DND-41 (cell line): ENCODE results near the gene NEGR1.

Experiments
- ATAC-seq: fragments of 200-7000 bp; cut with Tn5 transposase; 3 replicates; pipeline ENCODE4 v1.9.1; 2021; ENCODE audit warnings: low read depth; ENCODE audit not compliant: insufficient read depth
- DNase-seq: peaks from one replicate; pipeline ENCODE4 v3.0.0-alpha.2; 2020
- H2AFZ ChIP-seq: 2 replicates; pipeline ENCODE4 v1.6.0; 2012; ENCODE audit warnings: low read depth, low read length
- H3K27ac ChIP-seq: 2 replicates; pipeline ENCODE4 v1.5.1; 2012; ENCODE audit warnings: low read length, inconsistent platforms
- H3K27me3 ChIP-seq: fragments of 200-600 bp; sonication (generic); 2 replicates; pipeline ENCODE4 v1.6.0; 2012; ENCODE audit warnings: low read length, mild to moderate bottlenecking, inconsistent platforms; ENCODE audit not compliant: insufficient read depth, poor library complexity
- H3K36me3 ChIP-seq: 2 replicates; pipeline ENCODE4 v1.5.1; 2012; ENCODE audit warnings: low read length, inconsistent platforms; ENCODE audit not compliant: insufficient read depth
- H3K4me1 ChIP-seq: 2 replicates; pipeline ENCODE4 v1.5.1; 2012; ENCODE audit warnings: mild to moderate bottlenecking, low read length; ENCODE audit not compliant: insufficient read depth
- H3K4me2 ChIP-seq: 2 replicates; pipeline ENCODE4 v1.6.0; 2012; ENCODE audit warnings: mild to moderate bottlenecking, moderate library complexity, low read length, inconsistent platforms; ENCODE audit not compliant: insufficient read depth
- H3K4me3 ChIP-seq, 2 experiments: fragments of 200-600 bp in 1 of 2; shearing (Covaris generic) in 1 of 2; 2 replicates each; pipeline ENCODE4 v1.5.1; 2012 to 2016; ENCODE audit warnings: inconsistent platforms in 2 of 2, low read length in 2 of 2, mild to moderate bottlenecking in 2 of 2, low read depth in 1 of 2, moderate library complexity in 1 of 2
- H3K79me2 ChIP-seq: 2 replicates; pipeline ENCODE4 v1.6.0; 2012; ENCODE audit warnings: low read length, inconsistent platforms; ENCODE audit not compliant: insufficient read depth
- H3K9ac ChIP-seq: 2 replicates; pipeline ENCODE4 v1.6.0; 2012; ENCODE audit warnings: low read depth, mild to moderate bottlenecking, inconsistent platforms, low read length, moderate library complexity
- H3K9me3 ChIP-seq: 2 replicates; pipeline ENCODE4 v1.5.1; 2012; ENCODE audit warnings: low read length, moderate library complexity, mild to moderate bottlenecking, inconsistent platforms; ENCODE audit not compliant: insufficient read depth, severe bottlenecking
- H4K20me1 ChIP-seq: 2 replicates; pipeline ENCODE4 v1.6.0; 2012; ENCODE audit warnings: low read length; ENCODE audit not compliant: insufficient read depth
- EZH2 ChIP-seq: IDR thresholded peaks from 3 replicates; pipeline ENCODE4 v1.6.1; 2012; ENCODE audit warnings: borderline replicate concordance, low read depth, mild to moderate bottlenecking, moderate library complexity, low read length, inconsistent platforms; ENCODE audit not compliant: severe bottlenecking
- TF ChIP-seq, protein P1 (sequence below): IDR thresholded peaks from 2 replicates; pipeline ENCODE4 v1.5.1; 2012; ENCODE audit warnings: borderline replicate concordance, low read length, moderate library complexity, mild to moderate bottlenecking; ENCODE audit not compliant: poor library complexity, severe bottlenecking; ENCODE audit errors: extremely low read depth

The NEGR1 gene

DNA sequence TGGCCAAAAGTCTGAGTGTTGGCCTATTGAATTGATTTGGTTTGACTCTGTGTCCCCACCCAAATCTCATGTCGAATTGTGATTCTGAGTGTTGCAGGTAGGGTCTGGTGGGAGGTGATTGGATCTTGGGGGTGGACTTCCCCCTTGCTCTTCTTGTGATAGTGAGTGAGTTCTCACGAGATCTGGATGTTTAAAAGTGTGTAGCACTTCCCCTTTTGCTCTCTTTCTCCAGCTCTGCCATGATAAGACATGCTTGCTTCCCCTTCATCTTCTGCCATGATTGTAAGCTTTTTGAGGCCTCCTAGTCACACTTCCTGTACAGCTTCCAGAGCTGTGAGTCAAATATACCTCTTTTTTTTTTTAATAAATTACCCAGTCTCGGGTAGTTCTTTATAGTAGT lies 904.5 kb downstream of the NEGR1 start:
- H4K20me1 ChIP-seq: no peaks in the 10 kb centered on the region
- H2AFZ ChIP-seq: no peak overlapping the region
- no peaks in the 10 kb centered on the region for H3K27me3 ChIP-seq
- no peak overlapping the region for H3K9ac ChIP-seq
- no peaks in the 10 kb centered on the region for H3K9me3 ChIP-seq
- no peaks in the 10 kb centered on the region for H3K4me1 ChIP-seq
- TF ChIP-seq, protein P1, sequence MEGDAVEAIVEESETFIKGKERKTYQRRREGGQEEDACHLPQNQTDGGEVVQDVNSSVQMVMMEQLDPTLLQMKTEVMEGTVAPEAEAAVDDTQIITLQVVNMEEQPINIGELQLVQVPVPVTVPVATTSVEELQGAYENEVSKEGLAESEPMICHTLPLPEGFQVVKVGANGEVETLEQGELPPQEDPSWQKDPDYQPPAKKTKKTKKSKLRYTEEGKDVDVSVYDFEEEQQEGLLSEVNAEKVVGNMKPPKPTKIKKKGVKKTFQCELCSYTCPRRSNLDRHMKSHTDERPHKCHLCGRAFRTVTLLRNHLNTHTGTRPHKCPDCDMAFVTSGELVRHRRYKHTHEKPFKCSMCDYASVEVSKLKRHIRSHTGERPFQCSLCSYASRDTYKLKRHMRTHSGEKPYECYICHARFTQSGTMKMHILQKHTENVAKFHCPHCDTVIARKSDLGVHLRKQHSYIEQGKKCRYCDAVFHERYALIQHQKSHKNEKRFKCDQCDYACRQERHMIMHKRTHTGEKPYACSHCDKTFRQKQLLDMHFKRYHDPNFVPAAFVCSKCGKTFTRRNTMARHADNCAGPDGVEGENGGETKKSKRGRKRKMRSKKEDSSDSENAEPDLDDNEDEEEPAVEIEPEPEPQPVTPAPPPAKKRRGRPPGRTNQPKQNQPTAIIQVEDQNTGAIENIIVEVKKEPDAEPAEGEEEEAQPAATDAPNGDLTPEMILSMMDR: no peak
- no peak for TF ChIP-seq EZH2
- no peak overlapping the region for H3K4me3 ChIP-seq
- DNase-seq (no peak), ATAC-seq (no peak)
- H3K79me2 ChIP-seq: no peaks in the 10 kb centered on the region
- H3K4me2 ChIP-seq: no peak overlapping the region
- no peak overlapping the region for H3K27ac ChIP-seq
- H3K36me3 ChIP-seq: no peaks in the 10 kb centered on the region

DNA sequence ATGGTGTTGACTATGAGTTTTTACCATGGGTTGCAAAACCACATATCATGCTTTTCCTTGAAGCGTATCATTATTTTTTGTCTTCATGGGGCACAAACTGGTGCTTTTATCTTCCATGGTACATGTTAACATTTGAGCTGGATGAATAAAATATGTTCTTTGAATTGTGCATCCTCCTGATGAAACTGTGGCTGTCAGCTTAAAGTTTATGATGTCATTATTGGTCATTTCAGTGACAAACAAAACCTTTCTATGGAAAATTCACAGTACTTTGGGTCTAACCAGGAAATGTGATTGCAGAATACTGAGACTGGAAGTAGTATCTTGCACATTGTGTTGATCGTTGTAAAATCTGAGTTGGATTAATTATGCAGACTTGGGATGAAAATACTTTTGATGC lies 909.8 kb downstream of the NEGR1 start:
- no peak overlapping the region for H3K4me3 ChIP-seq
- TF ChIP-seq EZH2: no peak
- TF ChIP-seq, protein P1: no peak
- H2AFZ ChIP-seq: no peak overlapping the region

DNA sequence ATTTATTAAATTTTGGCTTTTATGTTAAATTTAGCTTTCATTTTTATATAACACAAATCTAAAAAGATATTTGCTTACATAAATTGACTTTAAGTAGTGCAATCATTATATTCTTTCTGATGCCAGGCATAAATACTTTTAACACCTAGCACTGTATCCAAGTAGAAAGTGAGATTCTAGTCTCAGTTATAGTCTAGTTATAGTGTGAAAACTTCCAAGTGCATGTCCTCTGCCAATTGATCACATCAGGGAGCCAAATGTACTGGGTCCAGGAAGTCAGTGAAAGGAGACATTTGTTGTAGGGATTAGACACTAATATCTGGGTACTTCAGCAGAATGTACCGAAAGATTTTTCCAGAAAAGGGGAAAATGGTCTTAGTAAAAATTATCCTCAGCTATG lies 910.8 kb downstream of the NEGR1 start:
- no peak overlapping the region for H3K27ac ChIP-seq
- no peak overlapping the region for H2AFZ ChIP-seq
- ATAC-seq: no peak
- H3K4me1 ChIP-seq: no peaks in the 10 kb centered on the region
- no peaks in the 10 kb centered on the region for H3K79me2 ChIP-seq
- H3K4me2 ChIP-seq: no peak overlapping the region
- DNase-seq: no peak
- H3K27me3 ChIP-seq: no peaks in the 10 kb centered on the region
- H3K36me3 ChIP-seq: no peaks in the 10 kb centered on the region
- no peak overlapping the region for H3K9ac ChIP-seq
- no peaks in the 10 kb centered on the region for H4K20me1 ChIP-seq
- H3K4me3 ChIP-seq: no peak overlapping the region
- TF ChIP-seq, protein P1: no peak
- no peak for TF ChIP-seq EZH2
- H3K9me3 ChIP-seq: no peaks in the 10 kb centered on the region

More for the DNA sequence above, 909.8 kb downstream of the NEGR1 start:
- Histone ChIP-seq H3K27me3 (no peaks in the 10 kb centered on the region), H3K36me3 (no peaks in the 10 kb centered on the region), H3K4me1 (no peaks in the 10 kb centered on the region), H3K79me2 (no peaks in the 10 kb centered on the region), H4K20me1 (no peaks in the 10 kb centered on the region), H3K27ac (no peak overlapping the region), H3K9me3 (no peaks in the 10 kb centered on the region), H3K4me2 (no peak overlapping the region), H3K9ac (no peak overlapping the region)
- ATAC-seq (no peak), DNase-seq (no peak)

DNA sequence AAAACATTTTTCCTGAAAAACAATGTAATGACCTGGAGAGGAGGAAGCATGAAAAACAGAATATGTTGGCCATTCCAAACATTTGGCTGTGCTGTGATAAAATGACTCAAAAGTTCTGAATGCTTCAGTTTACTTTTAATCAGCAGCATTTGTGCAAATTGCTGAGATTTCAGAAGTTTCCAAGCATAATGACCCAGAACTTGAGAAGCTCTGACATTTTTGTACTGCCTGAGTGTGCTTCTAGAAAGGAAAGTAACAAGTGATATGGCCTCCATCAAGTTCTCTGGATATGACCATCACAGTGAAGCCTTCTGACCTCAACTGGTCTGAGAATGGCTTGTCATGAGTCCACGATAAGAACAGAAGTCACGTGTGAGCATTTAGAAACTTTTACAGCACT lies 918.1 kb downstream of the NEGR1 start:
- Histone ChIP-seq H3K4me3 (no peak overlapping the region), H3K4me1 (no peaks in the 10 kb centered on the region; the same call in 1 of the 2 replicates), H2AFZ (no peak overlapping the region), H4K20me1 (no peaks in the 10 kb centered on the region), H3K27ac (no peak overlapping the region), H3K4me2 (no peak overlapping the region), H3K36me3 (no peaks in the 10 kb centered on the region), H3K79me2 (no peaks in the 10 kb centered on the region), H3K27me3 (no peaks in the 10 kb centered on the region), H3K9ac (no peak overlapping the region), H3K9me3 (no peaks in the 10 kb centered on the region)
- no peak for DNase-seq
- TF ChIP-seq, protein P1: no peak
- no peak for TF ChIP-seq EZH2
- ATAC-seq: no peak
